Astrocyte of the spinal cord (primary cell): ENCODE results near the gene UTP15.

Source experiments
- DNase-seq: peaks from one replicate; pipeline ENCODE4 v3.0.0; 2011; ENCODE audit warnings: low read depth, low spot score
- H3K4me3 ChIP-seq: 2 replicates; pipeline ENCODE4 v1.5.1; 2011; ENCODE audit warnings: low read depth, mild to moderate bottlenecking, low read length, moderate library complexity
- in situ Hi-C: cut with HindIII; loops from 2 replicates; pipeline ENCODE4 v1.10.0; 2017; ENCODE audit warnings: low sequenced_read_pairs
- TF ChIP-seq, protein P1 (sequence below): IDR thresholded peaks from 2 replicates; pipeline ENCODE4 v1.5.1; 2012; ENCODE audit warnings: low read depth, mild to moderate bottlenecking, low read length, inconsistent platforms

The UTP15 gene

DNA sequence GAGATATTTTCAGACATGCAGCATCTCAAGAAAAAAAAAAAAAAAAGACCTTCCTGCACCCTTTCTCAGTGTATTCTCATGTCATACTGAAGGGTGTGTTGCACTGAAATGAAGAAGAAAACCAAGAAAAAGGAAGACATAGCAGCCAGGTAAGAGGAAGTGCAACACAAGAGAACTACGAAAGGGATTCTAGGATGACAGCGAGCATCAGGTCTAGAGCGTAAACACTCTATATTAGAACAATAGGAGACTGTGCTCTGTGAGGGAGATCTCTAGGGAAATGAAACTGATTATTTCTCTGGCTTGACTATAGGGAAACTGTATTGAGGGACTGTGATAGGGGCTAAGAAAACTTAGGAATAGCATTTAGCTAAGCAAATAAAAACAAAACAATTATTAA lies 37.3 kb upstream of the UTP15 start:
- H3K4me3 ChIP-seq: no peak overlapping the region
- TF ChIP-seq, protein P1, sequence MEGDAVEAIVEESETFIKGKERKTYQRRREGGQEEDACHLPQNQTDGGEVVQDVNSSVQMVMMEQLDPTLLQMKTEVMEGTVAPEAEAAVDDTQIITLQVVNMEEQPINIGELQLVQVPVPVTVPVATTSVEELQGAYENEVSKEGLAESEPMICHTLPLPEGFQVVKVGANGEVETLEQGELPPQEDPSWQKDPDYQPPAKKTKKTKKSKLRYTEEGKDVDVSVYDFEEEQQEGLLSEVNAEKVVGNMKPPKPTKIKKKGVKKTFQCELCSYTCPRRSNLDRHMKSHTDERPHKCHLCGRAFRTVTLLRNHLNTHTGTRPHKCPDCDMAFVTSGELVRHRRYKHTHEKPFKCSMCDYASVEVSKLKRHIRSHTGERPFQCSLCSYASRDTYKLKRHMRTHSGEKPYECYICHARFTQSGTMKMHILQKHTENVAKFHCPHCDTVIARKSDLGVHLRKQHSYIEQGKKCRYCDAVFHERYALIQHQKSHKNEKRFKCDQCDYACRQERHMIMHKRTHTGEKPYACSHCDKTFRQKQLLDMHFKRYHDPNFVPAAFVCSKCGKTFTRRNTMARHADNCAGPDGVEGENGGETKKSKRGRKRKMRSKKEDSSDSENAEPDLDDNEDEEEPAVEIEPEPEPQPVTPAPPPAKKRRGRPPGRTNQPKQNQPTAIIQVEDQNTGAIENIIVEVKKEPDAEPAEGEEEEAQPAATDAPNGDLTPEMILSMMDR: no peak
- in situ Hi-C loops: no loop called here
- DNase-seq: no peak

DNA sequence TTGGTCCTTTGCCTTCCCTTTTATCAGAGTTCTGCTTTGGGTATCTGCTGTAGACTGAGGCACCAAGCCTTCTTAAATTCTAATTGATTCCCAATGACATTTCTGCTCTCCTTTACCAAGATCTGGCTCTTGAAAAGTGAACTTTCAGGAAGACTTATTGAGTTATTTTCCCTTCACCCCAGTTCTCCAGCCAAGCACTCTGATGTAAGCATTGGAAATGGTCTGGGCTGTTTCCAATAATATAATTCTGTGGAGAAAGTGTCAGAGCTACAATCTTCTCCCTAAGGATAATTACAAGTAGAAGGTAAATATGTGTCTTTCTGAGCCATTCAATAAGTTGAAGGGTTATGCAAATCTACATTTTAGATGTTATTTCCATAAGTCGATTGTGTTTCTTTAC lies 36.5 kb upstream of the UTP15 start:
- TF ChIP-seq, protein P1: no peak
- no peak overlapping the region for H3K4me3 ChIP-seq
- no peak for DNase-seq
- in situ Hi-C loops: no loop called here

DNA sequence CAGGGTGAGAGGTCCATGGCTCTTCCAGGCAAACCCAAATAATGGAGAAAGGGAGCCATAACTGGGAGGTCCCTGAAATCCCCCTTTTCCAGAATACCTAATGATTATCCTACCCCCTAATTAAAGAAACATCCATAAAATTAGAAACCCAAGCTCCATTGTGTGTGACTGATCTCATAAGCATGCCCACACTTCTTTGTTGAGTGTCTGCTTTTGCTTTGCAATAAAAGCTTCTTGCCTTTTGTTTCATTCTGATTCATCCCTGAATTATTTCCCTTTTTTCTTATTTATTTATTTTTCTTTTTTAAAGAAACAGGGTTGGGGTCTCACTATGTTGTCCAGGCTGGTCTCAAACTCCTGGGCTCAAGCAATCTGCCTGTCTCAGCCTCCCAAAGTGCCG lies 34.2 kb upstream of the UTP15 start:
- DNase-seq: no peak
- H3K4me3 ChIP-seq: no peak overlapping the region
- in situ Hi-C loops: no loop called here
- TF ChIP-seq, protein P1: no peak

DNA sequence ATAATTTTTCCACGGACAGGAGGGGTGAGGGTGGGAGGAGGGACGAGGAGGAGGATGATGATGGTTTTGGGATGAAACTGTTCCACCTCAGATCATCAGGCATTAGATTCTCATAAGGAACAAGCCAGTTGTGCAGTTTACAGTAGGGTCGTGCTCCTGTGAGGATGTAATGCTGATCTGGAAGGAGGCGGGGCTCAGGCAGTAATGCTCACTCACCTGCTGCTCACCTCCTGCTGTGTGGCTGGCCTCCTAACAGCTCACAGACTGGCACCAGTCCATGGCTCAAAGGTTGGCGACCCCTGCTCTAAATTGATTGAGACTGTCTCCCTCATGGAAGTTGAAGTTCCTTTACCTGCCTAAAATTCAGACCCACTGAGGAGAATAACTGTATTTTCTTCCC lies 33.3 kb upstream of the UTP15 start:
- no peak for DNase-seq
- TF ChIP-seq, protein P1: no peak
- H3K4me3 ChIP-seq: no peak overlapping the region
- in situ Hi-C loops: no loop called here

DNA sequence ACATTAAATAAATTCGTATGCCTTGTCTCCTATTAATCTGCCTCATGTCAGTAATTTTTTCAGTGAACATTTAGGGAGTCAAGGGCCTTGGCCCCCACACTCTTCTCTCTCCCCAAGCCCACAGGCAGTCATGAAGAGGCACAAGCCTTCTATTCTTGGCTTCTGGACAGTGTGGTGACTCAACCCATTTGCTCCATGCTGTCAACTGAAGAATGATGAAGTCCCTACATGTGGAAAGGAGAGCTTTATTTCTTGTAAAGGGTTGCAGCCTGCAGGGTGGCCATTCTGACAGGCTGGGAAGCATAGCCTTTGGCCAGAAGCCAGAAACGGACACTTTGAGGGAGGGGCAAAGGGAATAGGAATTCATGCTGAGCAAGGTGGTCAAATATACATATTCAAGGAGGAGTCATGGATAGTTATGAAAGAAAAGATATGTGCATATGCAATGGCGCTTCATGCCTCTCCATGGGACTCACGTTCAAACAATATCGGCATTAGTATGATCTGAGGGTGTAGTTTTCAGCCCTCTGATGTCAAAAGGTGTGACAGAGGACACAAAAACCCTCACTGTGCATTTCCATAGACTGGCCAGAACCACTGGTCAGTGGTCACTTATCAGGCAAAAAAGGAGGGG lies 31.4 kb upstream of the UTP15 start:
- peak; percentile 69 for DNase-seq
- no peak overlapping the region for H3K4me3 ChIP-seq
- TF ChIP-seq, protein P1: no peak
- in situ Hi-C loops: no loop called here

DNA sequence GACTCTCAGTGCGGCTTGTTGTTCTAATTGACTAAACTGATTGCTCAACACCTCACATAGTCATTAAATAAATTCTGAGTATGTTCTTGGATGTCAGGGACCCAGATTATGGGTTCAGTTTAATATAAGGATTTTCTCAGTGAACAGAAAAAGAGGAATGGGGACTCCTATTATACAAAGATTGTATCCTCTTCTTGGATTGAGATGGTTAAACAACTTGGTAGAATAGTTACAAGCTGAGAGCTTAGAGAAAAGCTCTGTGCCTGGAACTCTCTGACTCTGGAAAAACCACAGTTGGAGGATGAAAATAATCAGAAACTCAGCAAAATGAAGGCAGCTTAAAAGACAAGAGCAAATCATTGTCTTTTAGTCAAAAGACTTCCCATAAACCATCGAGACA lies 30.6 kb upstream of the UTP15 start:
- H3K4me3 ChIP-seq: no peak overlapping the region
- no peak for DNase-seq
- TF ChIP-seq, protein P1: no peak
- in situ Hi-C loops: no loop called here
